Skeletal muscle tissue (tissue), 4 donors: ENCODE data around the gene DGKQ. TPM values are rescaled to one million over a fixed set of nuclear protein-coding genes. Genes with fewer than 3 reads are reported as not detected.
"Not testable (repeated sequence)": the region's sequence is repeated elsewhere in the genome, so short reads cannot be mapped to it uniquely, and the experiment has no call there.

Experiments used
- H3K27ac ChIP-seq: one replicate; pipeline ENCODE4 v1.7.0; 2013; ENCODE audit warnings: mild to moderate bottlenecking, low read depth, low read length, inconsistent platforms
- H3K27me3 ChIP-seq, 3 donors: one replicate each; pipeline ENCODE4 v1.7.0; 2013; ENCODE audit warnings: low read length in 3 of 3; ENCODE audit not compliant: control insufficient read depth in 3 of 3, insufficient read depth in 3 of 3
- H3K36me3 ChIP-seq, 3 donors: one replicate each; pipeline ENCODE4 v1.7.0; 2013; ENCODE audit warnings: low read length in 3 of 3; ENCODE audit not compliant: control insufficient read depth in 3 of 3, insufficient read depth in 3 of 3
- H3K4me1 ChIP-seq, 3 donors: one replicate each; pipeline ENCODE4 v1.7.0; 2013; ENCODE audit warnings: low read length in 3 of 3, mild to moderate bottlenecking in 3 of 3; ENCODE audit not compliant: control insufficient read depth in 3 of 3, insufficient read depth in 3 of 3
- H3K4me3 ChIP-seq, 3 donors: one replicate each; pipeline ENCODE4 v1.7.0; 2013; ENCODE audit warnings: low read length in 3 of 3
- H3K9ac ChIP-seq, 3 donors: one replicate each; pipeline ENCODE4 v1.7.0; 2013; ENCODE audit warnings: low read length in 3 of 3, mild to moderate bottlenecking in 3 of 3, moderate library complexity in 2 of 3, low read depth in 1 of 3
- H3K9me3 ChIP-seq, 3 donors: one replicate each; pipeline ENCODE4 v1.7.0; 2013; ENCODE audit warnings: low read length in 3 of 3; ENCODE audit not compliant: control insufficient read depth in 3 of 3
- total RNA-seq: library from RNA; depleted of rRNA; stranded (reverse); fragments of >200 nt; gene quantifications from one replicate; pipeline ENCODE4 v1.2.3, GENCODE V29; 2014
- donor health status: Osteomylitis.

DGKQ gene
- total RNA-seq, 1 donor from 2014 or later = 2.1 TPM

- H3K27me3 ChIP-seq = no peaks in the 10 kb centered on the region
- peak overlapping the region; percentile 98 to 99 (median 99) for H3K9ac ChIP-seq
- no peaks in the 10 kb centered on the region for H3K9me3 ChIP-seq
- peak overlapping the region; percentile 94 for H3K27ac ChIP-seq
- H3K36me3 ChIP-seq = no peaks in the 10 kb centered on the region
- H3K4me3 ChIP-seq = peak overlapping the region; percentile 98 to 99 (median 99)
- peaks cover 27 to 36% (median 28%) of the 10 kb centered on the region in 3 donors for H3K4me1 ChIP-seq
Measured at GRCh38 chr4:932713-933070, 40.7 kb downstream of the DGKQ start.

DNA sequence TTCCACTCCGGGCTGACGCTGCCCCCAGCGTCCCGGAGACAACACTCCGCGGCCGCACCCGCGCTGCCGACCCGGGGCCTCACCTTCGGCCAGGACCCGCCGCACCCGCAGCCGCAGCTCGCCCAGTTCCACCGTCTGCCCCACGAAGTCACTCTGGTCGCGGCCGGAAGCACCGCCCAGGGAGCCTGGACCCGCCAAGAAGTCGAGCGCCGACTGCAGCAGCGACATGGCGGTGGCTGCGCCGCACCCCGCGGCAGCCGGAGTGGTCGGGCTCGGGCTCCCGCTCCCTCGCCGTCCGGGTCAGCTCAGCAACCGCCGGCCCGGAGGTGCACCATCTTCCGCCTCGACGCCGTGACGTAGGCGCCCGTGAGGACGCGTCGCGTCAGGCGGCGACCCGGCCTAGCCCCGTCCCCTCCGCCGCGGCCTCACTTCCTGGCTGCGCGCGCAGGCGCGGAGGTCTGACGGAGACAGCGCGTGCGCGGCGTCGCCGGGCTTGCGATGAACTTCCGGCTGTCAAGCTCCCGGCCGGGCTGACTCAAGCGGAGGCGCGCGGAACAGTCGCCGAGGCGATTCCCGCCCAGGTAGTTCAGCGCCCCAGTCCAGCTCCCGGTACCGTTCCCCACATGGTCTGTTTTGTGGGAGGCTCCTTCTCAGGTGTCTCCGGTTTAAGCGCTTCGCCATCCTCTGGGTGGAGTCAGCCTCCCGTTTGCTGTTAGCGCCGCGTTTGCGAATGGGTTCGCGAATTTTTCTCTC, 41.2 kb downstream of the DGKQ start, which contains the start of the genes GAK and TMEM175:
TSS of gene GAK (minus strand) at position 357 of the 753 bp plus-strand sequence. CDS start at position 228, 129 bp downstream.
TSS of gene TMEM175 (plus strand) at position 501 of the 753 bp plus-strand sequence. CDS start 15,280 bp downstream, outside the sequence.
- peak within 1 kb of the TSS; percentile 94 for H3K27ac ChIP-seq
- peak within 1 kb of the TSS; percentile 98 to 99 (median 99) for H3K4me3 ChIP-seq
- H3K9ac ChIP-seq = peak within 1 kb of the TSS; percentile 98 to 99 (median 99)
- H3K4me1 ChIP-seq = peaks cover 27 to 36% (median 28%) of the 10 kb centered on the region in 3 donors
- no peaks in the 10 kb centered on the region for H3K9me3 ChIP-seq
- no peaks in the 10 kb centered on the region for H3K36me3 ChIP-seq
- H3K27me3 ChIP-seq = no peaks in the 10 kb centered on the region

- peaks cover 27 to 36% (median 28%) of the 10 kb centered on the region in 3 donors for H3K4me1 ChIP-seq
Measured at GRCh38 chr4:931194-931959, 42.0 kb downstream of the DGKQ start.

DNA sequence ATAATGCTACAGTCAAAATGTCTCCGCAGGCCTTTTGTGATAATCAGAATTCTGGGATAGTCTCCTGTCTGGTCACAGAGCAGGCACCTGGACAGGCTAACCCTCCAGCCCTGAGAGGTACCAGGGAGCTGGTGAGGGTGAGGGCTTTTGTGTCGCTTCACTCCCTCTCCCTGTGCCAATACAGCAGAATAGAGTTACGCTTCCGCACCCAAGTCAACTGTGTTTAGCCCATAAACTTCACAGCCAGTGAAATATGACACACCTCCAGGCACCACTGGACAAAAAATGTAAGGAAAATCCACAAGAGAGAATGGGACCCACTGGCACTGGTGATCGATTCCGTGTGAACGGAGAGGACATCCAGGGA, 42.6 kb downstream of the DGKQ start:
- H3K27ac ChIP-seq = peak overlapping the region; percentile 94
- no peaks in the 10 kb centered on the region for H3K36me3 ChIP-seq
- no peaks in the 10 kb centered on the region for H3K27me3 ChIP-seq
- H3K9me3 ChIP-seq = no peaks in the 10 kb centered on the region
- H3K9ac ChIP-seq = peak overlapping the region; percentile 46 to 99 (median 95)
- peaks cover 30 to 36% (median 30%) of the 10 kb centered on the region in 3 donors for H3K4me1 ChIP-seq
- peak overlapping the region; percentile 90 to 99 (median 98) for H3K4me3 ChIP-seq

More at GRCh38 chr4:931194-931959, 42.0 kb downstream of the DGKQ start:
- Histone ChIP-seq H3K27ac (peak overlapping the region; percentile 94), H3K4me3 (peak overlapping the region; percentile 90 to 99 (median 98)), H3K36me3 (no peaks in the 10 kb centered on the region), H3K9ac (peak overlapping the region; percentile 95 to 99 (median 99)), H3K27me3 (no peaks in the 10 kb centered on the region), H3K9me3 (no peaks in the 10 kb centered on the region)

DNA sequence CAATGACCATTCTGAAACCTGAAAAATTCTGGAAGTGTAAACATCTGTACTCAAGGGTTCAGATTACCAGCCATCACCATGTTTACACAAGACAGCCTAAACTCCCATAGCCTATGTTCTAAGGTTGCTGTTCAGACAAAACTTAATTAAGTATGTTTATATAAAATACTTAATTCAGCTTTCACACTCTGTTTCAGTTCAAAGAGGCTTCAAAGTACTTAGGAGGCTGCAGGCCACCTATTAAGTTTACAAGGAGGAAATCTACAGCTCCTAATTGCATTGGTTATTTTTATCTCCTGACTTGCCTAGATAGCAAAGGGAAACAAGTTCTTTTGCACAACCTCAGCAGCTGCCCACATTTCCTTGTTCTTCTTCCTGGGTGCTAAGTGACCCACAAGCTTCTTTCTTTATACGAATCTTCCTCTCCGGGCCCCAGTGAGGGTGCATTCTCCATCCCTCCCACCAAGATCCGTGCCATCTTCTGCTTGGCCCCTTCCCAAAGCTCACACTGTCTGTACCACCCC, 43.3 kb downstream of the DGKQ start:
- H3K27me3 ChIP-seq = no peaks in the 10 kb centered on the region
- H3K27ac ChIP-seq = no peak overlapping the region
- H3K4me3 ChIP-seq = peak overlapping the region in 2 of 3 donors; percentile 44 to 99
- no peaks in the 10 kb centered on the region for H3K9me3 ChIP-seq
- H3K9ac ChIP-seq = peak overlapping the region in 1 of 3 donors; percentile 46
- H3K36me3 ChIP-seq = no peaks in the 10 kb centered on the region
- peaks cover 30 to 36% (median 30%) of the 10 kb centered on the region in 3 donors for H3K4me1 ChIP-seq

GRCh38 chr4:929096-929765, 44.1 kb downstream of the DGKQ start:
- Histone ChIP-seq H3K27me3 (no peaks in the 10 kb centered on the region), H3K4me1 (peaks cover 30 to 36% (median 30%) of the 10 kb centered on the region in 3 donors), H3K4me3 (no peak overlapping the region), H3K9ac (no peak overlapping the region), H3K27ac (no peak overlapping the region), H3K36me3 (no peaks in the 10 kb centered on the region), H3K9me3 (no peaks in the 10 kb centered on the region)

- not testable (repeated sequence) for H3K27ac ChIP-seq, H3K9ac ChIP-seq, H3K4me3 ChIP-seq, H3K9me3 ChIP-seq, H3K36me3 ChIP-seq, H3K27me3 ChIP-seq
- peaks cover 22 to 25% (median 23%) of the 10 kb centered on the region in 3 donors for H3K4me1 ChIP-seq
Measured at GRCh38 chr4:927566-927965, 45.8 kb downstream of the DGKQ start.

- Histone ChIP-seq H3K4me1 (peaks cover 21 to 25% (median 21%) of the 10 kb centered on the region in 3 donors), H3K9ac (no peak overlapping the region), H3K9me3 (no peaks in the 10 kb centered on the region), H3K27me3 (no peaks in the 10 kb centered on the region), H3K36me3 (peaks cover 0 to 3% (median 0%) of the 10 kb centered on the region in 3 donors), H3K27ac (no peak overlapping the region), H3K4me3 (no peak overlapping the region)
Measured at GRCh38 chr4:926538-926937, 46.8 kb downstream of the DGKQ start.

DNA sequence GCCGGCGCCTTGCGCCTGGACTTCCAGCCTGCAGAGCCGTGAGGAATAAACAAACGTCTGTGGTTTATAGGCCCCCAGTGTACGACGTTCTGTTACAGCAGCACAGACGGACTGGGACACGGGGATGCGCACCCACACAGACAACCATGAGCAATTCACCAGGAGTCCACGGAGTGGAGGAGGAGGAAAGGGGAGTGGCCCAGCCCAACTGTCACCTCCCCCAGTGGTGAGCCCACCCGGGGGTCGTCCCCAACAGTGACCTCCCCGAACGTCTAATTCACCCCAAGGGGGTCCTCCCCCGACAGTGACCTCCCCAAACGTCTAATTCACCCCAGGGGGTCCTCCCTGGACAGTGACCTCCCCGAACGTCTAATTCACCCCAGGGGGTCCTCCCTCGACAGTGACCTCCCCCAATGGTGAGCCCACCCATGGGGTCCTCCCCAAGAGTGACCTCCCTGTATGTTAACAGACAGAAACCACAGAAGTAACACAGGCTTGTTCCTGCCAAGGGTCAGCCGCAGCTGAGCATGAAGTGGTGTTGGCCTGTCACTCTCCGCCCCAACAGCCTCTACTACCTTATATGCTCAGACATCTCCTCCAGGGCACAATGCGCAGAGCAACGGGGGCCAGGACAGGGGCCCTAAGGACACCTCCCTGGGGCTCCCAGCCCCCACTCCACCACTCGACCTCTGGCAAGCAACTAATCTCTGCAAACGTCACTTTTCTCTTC, 47.4 kb downstream of the DGKQ start:
- Histone ChIP-seq H3K27ac (no peak overlapping the region), H3K9ac (no peak overlapping the region), H3K36me3 (peaks cover 0 to 3% (median 0%) of the 10 kb centered on the region in 3 donors), H3K4me1 (peaks cover 16 to 20% (median 17%) of the 10 kb centered on the region in 3 donors), H3K9me3 (no peaks in the 10 kb centered on the region), H3K4me3 (no peak overlapping the region), H3K27me3 (no peaks in the 10 kb centered on the region)
